HEK293 (cell line): ENCODE data around the gene ENDOG.

Experiments used
- ATF2 ChIP-seq: fragments of 450-650 bp; formaldehyde crosslinking; IDR thresholded peaks from 2 replicates; pipeline ENCODE4 v1.5.1; 2016; ENCODE audit warnings: missing biosample characterization, missing genetic modification characterization, low read depth
- BCL11A ChIP-seq: fragments of 450-650 bp; formaldehyde crosslinking; IDR thresholded peaks from 2 replicates; pipeline ENCODE4 v1.5.1; 2016; ENCODE audit warnings: low read depth, missing biosample characterization, missing genetic modification characterization
- FEZF1 ChIP-seq: fragments of 450-650 bp; formaldehyde crosslinking; IDR thresholded peaks from 2 replicates; pipeline ENCODE4 v1.5.1; 2016; ENCODE audit warnings: missing biosample characterization, missing genetic modification characterization
- GLIS2 ChIP-seq: fragments of 450-650 bp; formaldehyde crosslinking; IDR thresholded peaks from 2 replicates; pipeline ENCODE4 v1.5.1; 2016; ENCODE audit warnings: missing biosample characterization, missing genetic modification characterization
- PRDM1 ChIP-seq: fragments of 450-650 bp; formaldehyde crosslinking; IDR thresholded peaks from 2 replicates; pipeline ENCODE4; 2016; ENCODE audit warnings: missing biosample characterization, missing genetic modification characterization
- WT1 ChIP-seq: fragments of 450-650 bp; formaldehyde crosslinking; IDR thresholded peaks from 2 replicates; pipeline ENCODE4 v1.5.1; 2016; ENCODE audit warnings: missing biosample characterization, missing genetic modification characterization
- ZBTB1 ChIP-seq: fragments of 450-650 bp; formaldehyde crosslinking; IDR thresholded peaks from 2 replicates; pipeline ENCODE4 v1.5.1; 2016; ENCODE audit warnings: missing biosample characterization, missing genetic modification characterization
- ZBTB10 ChIP-seq: fragments of 450-650 bp; formaldehyde crosslinking; IDR thresholded peaks from 2 replicates; pipeline ENCODE4 v1.5.1; 2016; ENCODE audit warnings: missing biosample characterization, missing genetic modification characterization
- ZBTB49 ChIP-seq: fragments of 450-650 bp; formaldehyde crosslinking; IDR thresholded peaks from 2 replicates; pipeline ENCODE4 v1.5.1; 2016; ENCODE audit warnings: missing biosample characterization, missing genetic modification characterization, low read depth
- ZIC2 ChIP-seq: fragments of 450-650 bp; formaldehyde crosslinking; IDR thresholded peaks from 2 replicates; pipeline ENCODE4 v1.5.1; 2016; ENCODE audit warnings: missing biosample characterization, missing genetic modification characterization
- ZNF138 ChIP-seq: fragments of 450-650 bp; formaldehyde crosslinking; IDR thresholded peaks from 2 replicates; pipeline ENCODE4 v1.5.1; 2016; ENCODE audit warnings: missing biosample characterization, missing genetic modification characterization, borderline replicate concordance
- ZNF16 ChIP-seq: fragments of 450-650 bp; formaldehyde crosslinking; IDR thresholded peaks from 2 replicates; pipeline ENCODE4 v1.5.1; 2016; ENCODE audit warnings: low read depth, missing biosample characterization, missing genetic modification characterization
- ZNF18 ChIP-seq: fragments of 450-650 bp; formaldehyde crosslinking; IDR thresholded peaks from 2 replicates; pipeline ENCODE4 v1.5.1; 2016; ENCODE audit warnings: missing biosample characterization, missing genetic modification characterization
- ZNF214 ChIP-seq: fragments of 450-650 bp; formaldehyde crosslinking; IDR thresholded peaks from 2 replicates; pipeline ENCODE4 v1.5.1; 2017; ENCODE audit warnings: missing biosample characterization, mild to moderate bottlenecking, missing genetic modification characterization, borderline replicate concordance
- ZNF221 ChIP-seq: fragments of 450-650 bp; formaldehyde crosslinking; IDR thresholded peaks from 2 replicates; pipeline ENCODE4 v1.5.1; 2017; ENCODE audit warnings: missing biosample characterization, missing genetic modification characterization, borderline replicate concordance
- ZNF23 ChIP-seq: fragments of 450-650 bp; formaldehyde crosslinking; IDR thresholded peaks from 2 replicates; pipeline ENCODE4 v1.5.1; 2016; ENCODE audit warnings: missing biosample characterization, missing genetic modification characterization, borderline replicate concordance
- ZNF26 ChIP-seq: fragments of 450-650 bp; formaldehyde crosslinking; IDR thresholded peaks from 2 replicates; pipeline ENCODE4 v1.5.1; 2016; ENCODE audit warnings: missing biosample characterization, missing genetic modification characterization
- ZNF311 ChIP-seq: fragments of 450-650 bp; formaldehyde crosslinking; IDR thresholded peaks from 2 replicates; pipeline ENCODE4 v1.5.1; 2017; ENCODE audit warnings: missing biosample characterization, missing genetic modification characterization, borderline replicate concordance
- ZNF324 ChIP-seq: fragments of 450-650 bp; formaldehyde crosslinking; IDR thresholded peaks from 2 replicates; pipeline ENCODE4 v1.5.1; 2016; ENCODE audit warnings: missing biosample characterization, missing genetic modification characterization
- ZNF416 ChIP-seq: fragments of 450-650 bp; formaldehyde crosslinking; IDR thresholded peaks from 2 replicates; pipeline ENCODE4 v1.5.1; 2016; ENCODE audit warnings: missing biosample characterization, missing genetic modification characterization
- ZNF514 ChIP-seq: fragments of 450-650 bp; formaldehyde crosslinking; IDR thresholded peaks from 2 replicates; pipeline ENCODE4 v1.5.1; 2016; ENCODE audit warnings: missing biosample characterization, missing genetic modification characterization
- ZNF544 ChIP-seq: fragments of 450-650 bp; formaldehyde crosslinking; IDR thresholded peaks from 2 replicates; pipeline ENCODE4 v1.5.0; 2017; ENCODE audit warnings: missing biosample characterization, missing genetic modification characterization
- ZNF585B ChIP-seq: fragments of 450-650 bp; formaldehyde crosslinking; IDR thresholded peaks from 2 replicates; pipeline ENCODE4 v1.5.1; 2016; ENCODE audit warnings: missing biosample characterization, missing genetic modification characterization
- ZNF768 ChIP-seq: fragments of 450-650 bp; formaldehyde crosslinking; IDR thresholded peaks from 2 replicates; pipeline ENCODE4 v1.5.1; 2018; ENCODE audit warnings: missing biosample characterization, mild to moderate bottlenecking, missing genetic modification characterization
- ZSCAN4 ChIP-seq: fragments of 450-650 bp; formaldehyde crosslinking; IDR thresholded peaks from 2 replicates; pipeline ENCODE4 v1.5.1; 2017; ENCODE audit warnings: missing biosample characterization, missing genetic modification characterization
- ZSCAN5A ChIP-seq: fragments of 450-650 bp; formaldehyde crosslinking; IDR thresholded peaks from 2 replicates; pipeline ENCODE4 v1.5.1; 2016; ENCODE audit warnings: missing biosample characterization, missing genetic modification characterization

ENDOG gene

GRCh38 chr9:128786681-128787601, 31.4 kb upstream of the ENDOG start, which contains the start of gene TBC1D13 (continued):
- no peak for TF ChIP-seq ZNF514 (tag by site-specific recombination)
- TF ChIP-seq ZNF23 = no peak
- TF ChIP-seq ZNF416 = no peak
- no peak; the same call in 1 of the 2 replicates for TF ChIP-seq BCL11A (tag by site-specific recombination)
- no peak for TF ChIP-seq ZNF768 (tag by site-specific recombination)
- TF ChIP-seq ZNF26 (tag by site-specific recombination) = no peak
- TF ChIP-seq ZNF585B (tag by site-specific recombination) = no peak
- no peak for TF ChIP-seq ZNF311 (tag by site-specific recombination)
- TF ChIP-seq FEZF1 (tag by site-specific recombination) = no peak
- no peak for TF ChIP-seq ZBTB49 (tag by site-specific recombination)
- peak; percentile 67 for TF ChIP-seq ZIC2 (tag by site-specific recombination)
- no peak for TF ChIP-seq PRDM1
- TF ChIP-seq ZBTB1 = 0 out of 2 replicates have a peak, but pooled peaks have one; percentile 57
- TF ChIP-seq ZSCAN5A (tag by site-specific recombination) = peak; percentile 94; the same call in 1 of the 2 replicates
- TF ChIP-seq ZNF214 (tag by site-specific recombination) = no peak
- TF ChIP-seq ZNF138 (tag by site-specific recombination) = no peak
- 0 out of 2 replicates have a peak, but pooled peaks have one; percentile 27 for TF ChIP-seq ZNF18
- TF ChIP-seq ZSCAN4 (tag by site-specific recombination) = no peak
- peak; percentile 95 for TF ChIP-seq GLIS2 (tag by site-specific recombination)
- TF ChIP-seq ATF2 (tag by site-specific recombination) = no peak
- no peak; the same call in 1 of the 2 replicates for TF ChIP-seq WT1 (tag by site-specific recombination)
- TF ChIP-seq ZNF221 = no peak
- TF ChIP-seq ZNF544 (tag by site-specific recombination) = no peak
- TF ChIP-seq ZNF16 (tag by site-specific recombination) = no peak
- TF ChIP-seq ZBTB10 (tag by site-specific recombination) = peak; percentile 39
- peak; percentile 68; the same call in 1 of the 2 replicates for TF ChIP-seq ZNF324 (tag by site-specific recombination)
